NCI-H446 (cell line): ENCODE data around the gene UFC1.

Experiments used
- DNase-seq, 2 experiments: peaks; one replicate each; lab custom pipeline; 2025; lab: John Stamatoyannopoulos, UW

Gene UFC1

DNA sequence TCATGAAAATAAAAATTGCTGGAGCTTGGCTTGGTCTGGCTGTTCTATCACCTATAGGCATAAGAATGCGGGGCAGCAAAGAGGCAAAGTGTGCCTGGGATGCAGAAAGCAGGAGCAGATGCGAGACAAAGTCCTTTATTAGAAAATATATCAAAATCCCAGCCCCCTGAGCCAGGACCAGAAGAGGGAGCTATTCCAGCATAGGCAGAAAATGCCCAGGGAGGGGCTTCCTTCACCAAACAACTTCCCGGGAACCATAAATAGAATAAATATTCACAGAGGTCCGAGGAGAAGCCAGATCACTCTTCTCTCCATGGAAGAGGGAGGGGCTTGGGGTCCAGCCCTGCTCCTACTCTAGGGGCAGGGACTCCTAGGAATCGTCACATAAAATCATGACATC lies 17.4 kb downstream of the UFC1 start:
- no peak for DNase-seq

DNA sequence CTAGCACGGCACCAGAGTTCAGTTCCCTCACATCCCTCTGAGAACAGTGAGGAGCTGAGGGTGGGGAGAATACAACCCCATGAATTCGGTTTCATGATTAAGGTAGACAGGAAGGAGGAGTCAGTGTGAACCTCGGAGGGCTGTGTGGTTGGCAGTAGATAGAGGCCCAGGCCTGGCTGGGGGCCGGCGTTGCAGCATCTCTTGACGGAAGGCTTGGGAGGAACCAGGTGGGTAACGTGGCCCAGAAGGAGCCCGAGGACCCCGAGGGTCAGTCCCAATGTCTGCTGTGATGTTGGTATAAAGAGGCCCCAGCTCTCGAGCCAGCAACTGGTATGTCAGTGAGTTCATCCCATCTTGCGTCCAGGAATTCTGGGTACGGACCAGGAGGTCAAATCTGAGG lies 17.9 kb downstream of the UFC1 start:
- no peak for DNase-seq

DNA sequence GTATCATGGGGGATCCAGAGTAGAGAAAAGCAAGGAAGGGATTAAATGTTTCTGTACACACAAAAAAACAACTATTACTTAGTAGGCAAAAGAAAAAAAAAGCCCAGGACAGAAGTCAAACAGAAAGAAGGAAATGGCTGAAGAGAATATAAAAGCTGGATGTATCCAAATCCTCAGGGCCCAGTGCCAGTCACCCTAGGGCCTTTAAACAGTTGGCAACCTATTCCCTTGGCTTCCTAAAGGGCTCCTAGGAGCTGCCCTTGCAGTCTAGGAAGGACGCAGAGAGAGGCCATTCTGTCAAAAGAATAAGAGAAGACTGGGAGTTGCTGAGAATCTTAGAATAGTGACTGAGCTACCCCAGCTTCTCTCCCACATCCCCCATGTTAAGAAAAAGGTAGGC lies 18.6 kb downstream of the UFC1 start:
- DNase-seq, result no peak

DNA sequence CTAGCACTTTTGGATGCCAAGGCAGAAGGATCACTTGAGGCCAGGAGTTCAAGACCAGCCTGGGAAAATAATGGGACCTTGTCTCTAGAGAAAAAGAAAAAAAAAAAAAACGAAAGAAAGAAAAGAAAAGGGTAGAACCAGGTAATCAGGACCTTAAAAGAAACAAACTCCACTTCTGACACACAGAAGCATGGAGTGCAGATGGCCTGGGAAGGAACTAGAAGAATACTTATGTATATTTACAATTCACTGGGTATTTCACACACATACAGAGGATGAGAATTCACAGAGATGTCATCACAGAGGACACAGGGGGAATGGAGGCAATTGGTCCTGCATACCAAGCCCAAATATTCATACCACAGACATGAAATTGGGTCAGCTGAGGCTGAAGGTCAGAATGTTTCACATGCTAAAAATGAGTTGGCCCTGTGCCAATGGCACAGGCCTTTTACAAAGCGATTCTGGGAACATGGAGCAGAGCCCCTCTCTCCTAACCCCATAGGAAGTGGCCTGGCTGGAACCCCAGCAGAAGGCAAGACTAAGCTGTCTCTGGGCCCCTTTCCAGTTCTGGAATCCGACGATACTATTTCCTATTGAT lies 19.1 kb downstream of the UFC1 start:
- no peak for DNase-seq

DNA sequence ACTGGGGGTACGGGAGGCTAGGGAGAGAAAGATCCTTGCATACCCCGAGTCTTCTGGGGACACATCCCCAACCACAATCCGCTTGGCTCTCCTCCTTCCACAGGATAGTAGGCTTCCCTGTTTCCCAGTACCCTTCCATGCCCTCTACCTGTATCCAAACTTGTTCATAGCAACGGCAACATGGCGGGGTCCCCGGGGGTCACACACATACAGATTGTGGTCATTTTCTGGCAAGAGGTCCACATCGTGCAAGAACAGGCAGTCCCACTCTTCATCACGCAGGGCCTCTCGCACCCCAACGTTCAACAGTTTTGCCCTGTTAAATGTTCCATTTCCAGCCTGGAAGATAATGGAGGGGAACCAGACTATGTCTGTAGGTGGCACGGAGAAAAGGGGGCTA lies 19.9 kb downstream of the UFC1 start:
- DNase-seq, result no peak

DNA sequence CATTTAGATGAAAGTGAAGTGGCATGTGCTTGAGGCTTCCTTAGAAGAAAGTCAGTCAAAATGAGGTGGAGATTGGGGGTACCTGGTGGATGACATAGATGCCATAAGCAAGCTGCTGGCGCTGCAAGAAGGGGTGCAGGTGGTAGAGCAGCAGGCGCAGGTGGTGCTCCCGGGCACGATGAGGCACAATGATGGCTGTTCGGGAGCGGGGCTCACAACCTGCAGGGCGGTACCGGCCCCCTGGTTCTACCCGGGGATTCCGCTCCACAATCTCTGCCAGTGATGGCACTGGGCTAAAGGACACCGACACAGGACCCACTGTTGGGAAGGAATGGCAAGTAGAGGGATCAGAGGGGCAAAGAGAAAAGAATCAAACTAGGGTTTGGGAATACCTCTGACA lies 21.1 kb downstream of the UFC1 start:
- DNase-seq, result no peak

DNA sequence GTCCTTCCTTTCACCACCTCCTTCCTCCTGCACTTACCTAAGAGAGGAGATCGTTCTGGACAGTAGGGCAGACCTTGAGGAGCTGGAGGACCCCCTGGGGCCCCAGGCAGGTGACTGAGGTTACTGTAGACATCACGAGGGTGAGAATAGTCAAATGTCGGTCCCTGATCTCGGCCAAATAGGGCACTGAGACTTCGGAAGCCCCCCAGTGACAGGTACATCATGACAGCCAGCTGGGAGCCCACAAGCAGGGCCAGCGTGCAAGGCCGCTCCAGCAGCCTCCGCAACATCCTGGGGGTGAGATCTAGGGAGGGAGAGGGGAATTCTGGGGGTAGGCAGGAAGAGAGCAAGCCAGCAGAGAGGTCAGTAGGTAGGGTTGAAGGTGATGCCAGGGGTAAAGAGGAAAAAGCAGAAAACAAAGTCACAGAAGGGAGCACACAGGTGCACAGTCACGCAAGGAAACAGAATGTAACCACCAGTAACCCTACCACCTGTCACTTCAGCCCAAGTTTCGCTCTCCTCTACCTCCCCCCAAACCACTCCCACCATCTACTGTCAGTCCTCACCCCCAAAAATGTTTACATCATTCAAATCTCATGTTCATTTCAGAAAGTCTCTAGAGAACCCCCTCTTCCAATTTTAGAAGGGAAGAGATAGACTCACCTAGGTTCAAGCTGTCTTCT lies 22.1 kb downstream of the UFC1 start:
- no peak for DNase-seq

DNA sequence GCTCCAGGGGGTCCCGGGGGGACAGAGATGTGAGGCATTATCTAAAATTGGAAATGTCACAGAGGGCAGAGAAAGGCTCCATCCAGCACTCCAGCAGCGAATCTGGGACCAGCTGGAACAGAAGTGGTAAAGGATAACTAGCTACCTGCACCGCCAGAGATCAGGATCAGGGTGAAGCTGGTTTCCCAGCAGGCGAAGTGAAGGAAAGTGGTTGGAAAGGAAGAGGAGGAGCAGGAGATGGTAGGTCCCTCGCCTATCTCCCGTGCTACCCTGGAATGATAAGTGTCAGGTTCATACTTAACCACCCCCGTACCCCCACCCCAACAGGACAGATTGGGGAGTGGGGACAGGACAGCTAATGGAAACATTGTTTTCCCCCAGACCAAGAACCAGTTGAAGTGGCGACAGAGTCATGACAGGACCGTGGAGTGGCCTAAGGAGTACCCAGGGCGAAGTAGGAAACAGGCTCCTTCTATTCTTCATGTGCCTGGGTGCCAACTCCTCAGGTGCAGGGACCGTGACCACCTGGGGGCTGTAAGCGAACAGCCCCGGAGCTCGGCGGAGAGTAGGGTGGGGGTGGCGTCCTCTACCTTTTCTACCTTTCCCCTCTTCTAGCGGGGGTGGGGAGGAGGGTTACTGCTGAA lies 22.8 kb downstream of the UFC1 start:
- no peak for DNase-seq

DNA sequence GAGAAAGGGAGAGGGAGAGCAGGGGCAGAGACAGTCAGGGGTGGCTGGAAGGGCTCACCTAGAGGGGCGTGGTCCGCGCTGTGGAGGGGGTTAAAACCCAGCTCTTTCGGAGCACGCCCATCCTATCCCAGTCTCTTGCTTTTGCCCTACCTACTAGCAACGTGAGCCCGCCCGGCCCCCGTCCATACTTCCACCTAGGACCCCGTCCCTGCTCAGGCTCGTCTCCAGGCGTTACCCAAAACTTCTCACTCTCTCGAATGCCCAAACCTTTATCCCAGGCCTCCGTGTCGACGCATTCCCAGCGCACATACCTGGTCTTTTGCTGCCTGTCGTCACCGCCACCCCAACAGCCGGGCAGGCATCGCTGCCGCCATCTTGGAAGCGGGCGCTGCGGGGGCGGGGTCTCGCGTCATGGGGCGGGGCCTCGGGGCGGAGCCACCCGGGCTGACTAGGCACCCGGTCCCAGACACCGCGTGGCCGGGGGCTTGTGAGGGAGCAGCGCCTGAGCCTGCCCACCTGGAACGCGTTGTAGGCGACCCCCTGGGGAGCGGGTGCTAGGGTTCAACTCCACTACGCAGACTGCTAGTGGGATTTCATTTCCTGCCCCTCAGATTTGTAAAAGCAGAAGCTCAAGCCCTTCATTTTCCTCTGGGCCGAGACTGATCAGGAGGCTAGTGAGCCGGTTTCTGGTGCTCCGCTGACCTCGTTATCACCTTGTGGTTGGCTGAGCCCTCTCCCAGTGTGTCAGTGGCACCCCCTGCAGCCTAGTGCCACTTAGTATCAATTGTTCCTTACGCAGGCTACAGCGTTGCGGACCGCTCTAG lies 23.5 kb downstream of the UFC1 start, which contains the start of gene B4GALT3:
Gene B4GALT3 (minus strand): TSS at position 396 of the 824 bp plus-strand sequence. CDS start 1,447 bp downstream, outside the sequence.
- peak; percentile 44 to 86 for DNase-seq

DNA sequence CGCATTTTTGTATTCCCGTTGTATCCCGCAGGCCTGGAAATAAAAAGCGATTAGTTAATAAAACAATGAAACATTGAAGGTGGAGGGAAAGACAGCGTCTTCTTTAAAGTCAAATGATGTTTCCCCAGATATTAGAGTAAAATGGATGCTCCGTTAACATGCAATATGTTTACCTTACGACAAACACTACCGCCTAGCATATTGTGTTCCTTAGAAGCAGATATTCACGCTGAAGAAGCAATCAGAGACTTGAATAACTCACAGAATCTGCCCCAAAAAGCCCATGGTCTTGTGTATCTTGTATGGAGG lies 24.1 kb downstream of the UFC1 start:
- DNase-seq, result no peak

DNA sequence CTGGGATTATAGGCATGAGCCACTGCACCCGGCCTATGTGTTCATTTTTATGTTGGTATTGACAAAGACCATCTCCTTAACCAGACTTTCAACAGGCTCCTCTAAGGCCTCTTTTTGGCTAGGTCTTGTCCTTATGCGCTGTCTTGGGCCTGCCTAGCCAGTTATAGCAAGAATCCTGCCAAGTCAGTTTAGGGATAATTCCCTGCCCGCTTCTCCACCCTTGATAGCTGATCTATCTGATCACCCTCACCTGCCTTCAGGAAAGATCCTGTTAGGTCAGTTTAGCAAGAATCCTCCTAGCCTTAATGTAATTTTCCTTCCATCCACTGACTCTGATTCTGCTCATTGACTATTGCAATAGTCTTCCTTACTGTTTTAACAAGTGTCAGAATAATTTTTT lies 25.9 kb downstream of the UFC1 start:
- DNase-seq, result no peak

DNA sequence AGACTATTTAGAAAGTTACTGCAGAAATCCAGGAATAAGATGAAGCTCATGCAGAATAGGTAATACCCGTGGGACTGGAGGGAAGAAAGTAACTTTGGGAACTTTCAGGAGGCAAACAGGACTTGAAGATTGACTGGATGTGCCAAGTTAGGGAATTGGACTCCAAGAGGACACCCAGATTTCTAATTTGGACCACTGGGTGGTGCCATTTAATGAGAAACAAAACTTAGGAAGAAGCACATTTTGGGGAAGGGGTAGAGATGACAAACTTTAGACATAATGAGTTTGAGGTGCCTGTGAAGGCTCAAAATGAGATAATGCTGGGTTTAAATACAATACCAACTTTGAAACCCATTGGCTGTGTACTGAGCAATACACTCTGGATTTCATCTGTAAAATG lies 26.9 kb downstream of the UFC1 start:
- DNase-seq, result peak; percentile 15 to 56

DNA sequence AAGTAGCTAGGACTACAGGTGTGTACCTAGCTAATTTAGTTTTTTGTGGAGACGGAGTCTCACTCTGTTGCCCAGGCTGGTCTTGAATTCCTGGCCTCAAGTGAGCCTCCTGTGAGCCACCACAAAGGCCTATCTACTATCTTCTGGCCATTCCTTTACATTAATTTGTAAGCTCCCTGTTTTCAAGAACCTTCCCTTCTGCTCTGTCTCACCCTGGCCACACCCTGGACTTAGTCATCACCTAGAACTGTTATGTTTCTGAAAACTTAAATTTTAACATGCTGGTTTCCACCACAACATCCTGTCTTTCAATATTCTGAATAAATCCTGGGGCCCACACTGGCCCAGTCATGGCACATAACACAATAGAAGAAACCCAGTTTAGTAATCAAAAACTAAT lies 28.4 kb downstream of the UFC1 start:
- no peak for DNase-seq

DNA sequence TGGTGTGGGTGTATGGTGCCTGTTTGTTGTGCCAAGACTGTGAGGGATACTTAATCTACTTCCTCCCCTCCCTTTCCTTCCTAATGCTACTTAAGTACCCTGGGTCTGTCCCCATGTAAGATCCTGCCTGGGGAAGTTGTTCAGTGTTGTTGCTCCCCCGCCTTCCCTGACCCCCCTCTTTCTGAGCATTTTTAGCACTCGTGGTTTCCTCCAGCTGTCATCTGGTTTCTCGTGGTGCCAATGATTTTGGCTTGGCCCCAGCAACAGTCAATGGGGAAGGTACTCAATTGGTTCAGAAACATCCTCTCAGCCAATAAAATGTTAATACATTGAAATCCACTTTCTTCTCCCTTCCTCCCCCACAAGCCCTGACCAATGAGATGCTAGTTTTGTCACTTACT lies 31.5 kb downstream of the UFC1 start:
- peak; percentile 91 to 96 for DNase-seq

DNA sequence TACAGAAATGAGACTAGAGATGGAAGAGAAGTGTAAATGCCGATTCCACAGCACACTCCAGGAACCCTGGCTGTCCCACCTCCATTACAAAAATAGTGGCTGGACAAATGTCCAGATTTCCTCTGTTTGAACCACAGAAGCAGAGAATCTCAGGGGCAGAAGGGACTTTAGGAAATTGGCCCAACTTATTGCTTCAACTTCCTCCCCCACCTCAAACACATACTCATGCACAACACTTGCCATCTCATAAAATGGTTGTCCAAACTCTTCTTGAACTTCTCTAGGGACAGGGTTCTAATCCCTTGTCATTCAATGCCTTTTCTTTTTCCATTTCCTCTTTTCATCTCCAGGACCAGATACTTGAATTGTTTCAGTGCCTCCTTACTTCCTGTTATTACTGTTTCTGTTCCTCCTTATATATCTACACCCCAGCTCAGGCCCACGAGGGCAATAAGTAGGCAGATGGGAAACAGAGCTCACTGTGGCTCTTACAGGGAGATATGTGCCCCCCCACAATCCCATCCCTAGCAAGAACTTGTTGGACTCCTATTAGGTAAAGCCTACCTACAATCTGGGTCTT lies 32.0 kb downstream of the UFC1 start:
- no peak for DNase-seq

DNA sequence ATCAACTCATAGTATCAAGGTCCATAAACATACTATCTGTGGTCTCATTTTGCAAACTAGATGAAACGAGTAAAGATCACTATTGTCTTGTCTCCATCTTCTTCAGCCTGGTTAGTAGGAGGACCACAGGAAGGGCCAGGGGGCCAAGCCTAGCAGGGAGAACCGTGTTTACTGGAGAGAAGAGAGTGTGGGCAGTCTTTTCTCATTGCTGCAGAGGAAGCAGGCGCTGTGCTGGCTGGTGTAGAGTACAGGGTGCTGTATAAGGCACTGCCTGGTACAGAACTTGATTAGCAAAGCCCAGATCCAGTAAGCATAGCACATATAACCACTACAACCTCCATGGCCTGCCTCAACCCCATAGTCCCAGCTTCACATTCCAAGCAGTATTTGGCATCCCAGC lies 33.5 kb downstream of the UFC1 start:
- no peak for DNase-seq

DNA sequence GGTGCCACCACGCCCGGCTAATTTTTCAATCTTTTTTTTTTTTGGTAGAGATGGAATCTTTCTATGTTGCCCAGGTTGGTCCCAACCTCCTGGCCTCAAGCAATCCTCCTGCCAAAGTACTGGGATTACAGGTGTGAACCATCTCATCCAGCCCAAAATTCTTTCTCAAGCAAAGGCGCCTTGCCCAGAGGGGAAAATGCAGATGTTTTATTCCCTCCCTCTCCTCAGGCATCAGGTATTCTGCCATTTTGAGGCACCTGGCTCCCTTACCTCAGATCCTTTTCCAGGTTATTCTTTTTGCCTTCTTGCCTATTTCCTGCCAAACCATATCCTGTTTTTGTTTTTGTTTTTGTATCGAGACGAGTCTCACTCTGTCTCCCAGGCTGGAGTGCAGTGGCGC lies 34.6 kb downstream of the UFC1 start:
- no peak for DNase-seq

DNA sequence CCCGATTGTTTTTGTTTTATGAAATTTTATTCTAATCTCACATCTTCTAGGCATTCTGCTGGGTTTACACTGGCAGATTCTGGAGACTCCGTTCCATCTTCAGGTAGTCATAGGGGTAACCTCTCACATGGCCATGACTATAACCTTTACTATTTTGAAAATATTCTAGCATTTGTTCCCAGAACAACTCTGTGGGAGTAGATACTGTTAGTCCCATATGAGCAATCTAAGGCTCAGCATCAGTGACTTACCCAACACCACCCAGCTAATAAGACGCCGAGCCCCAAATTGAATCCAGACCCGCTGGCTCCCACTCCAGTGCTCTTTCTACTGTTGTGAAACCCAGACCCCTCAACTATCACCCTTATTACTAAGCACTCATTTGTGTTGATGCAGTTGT lies 35.3 kb downstream of the UFC1 start:
- no peak for DNase-seq

DNA sequence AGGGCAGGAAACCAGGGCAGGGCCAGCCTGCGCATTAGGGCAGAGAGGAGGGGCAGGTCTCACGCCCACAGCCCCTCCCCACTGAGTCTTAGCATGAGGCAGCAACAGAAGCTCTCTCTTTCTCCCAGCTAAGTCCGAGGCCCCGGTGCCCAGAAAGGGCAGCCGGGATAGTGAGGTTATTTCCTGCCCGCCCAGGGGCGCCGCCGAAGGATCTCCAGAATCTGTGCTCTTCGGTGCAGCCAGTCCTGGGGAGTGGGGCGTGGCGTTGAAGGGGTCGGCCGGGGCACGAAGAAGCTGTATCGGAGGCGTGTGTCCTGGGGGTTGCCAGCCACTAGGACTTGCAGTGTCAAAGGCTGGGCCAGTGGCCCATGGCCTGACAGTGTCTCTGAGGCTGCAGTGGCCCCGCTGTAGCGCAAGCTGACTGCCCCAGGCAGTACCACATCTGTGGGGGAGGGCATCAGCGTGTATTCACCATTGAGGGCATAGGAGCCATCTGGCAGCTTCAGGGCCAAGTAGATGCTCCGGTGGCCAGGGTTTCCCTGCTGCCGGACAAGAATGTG lies 37.3 kb downstream of the UFC1 start:
- DNase-seq, result no peak

DNA sequence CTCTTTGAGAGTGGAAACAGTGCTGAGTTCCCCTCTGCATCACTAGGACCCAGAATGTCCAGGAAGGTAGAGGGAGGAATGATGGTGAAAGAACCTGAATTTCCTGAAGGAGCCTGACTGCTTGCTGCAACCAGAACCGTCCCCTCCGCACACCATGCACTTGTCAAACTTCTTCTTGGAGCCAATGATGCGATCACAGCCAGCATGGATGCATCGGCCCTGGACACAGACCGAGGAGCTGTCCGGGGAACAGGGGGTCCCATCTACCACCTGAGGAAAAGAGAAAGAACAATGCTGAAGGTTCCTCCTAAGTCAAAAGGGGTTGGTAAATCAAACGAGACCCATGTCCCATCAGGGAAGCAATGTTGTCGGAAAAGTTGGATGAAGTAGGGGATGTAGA lies 38.2 kb downstream of the UFC1 start:
- DNase-seq, result no peak

DNA sequence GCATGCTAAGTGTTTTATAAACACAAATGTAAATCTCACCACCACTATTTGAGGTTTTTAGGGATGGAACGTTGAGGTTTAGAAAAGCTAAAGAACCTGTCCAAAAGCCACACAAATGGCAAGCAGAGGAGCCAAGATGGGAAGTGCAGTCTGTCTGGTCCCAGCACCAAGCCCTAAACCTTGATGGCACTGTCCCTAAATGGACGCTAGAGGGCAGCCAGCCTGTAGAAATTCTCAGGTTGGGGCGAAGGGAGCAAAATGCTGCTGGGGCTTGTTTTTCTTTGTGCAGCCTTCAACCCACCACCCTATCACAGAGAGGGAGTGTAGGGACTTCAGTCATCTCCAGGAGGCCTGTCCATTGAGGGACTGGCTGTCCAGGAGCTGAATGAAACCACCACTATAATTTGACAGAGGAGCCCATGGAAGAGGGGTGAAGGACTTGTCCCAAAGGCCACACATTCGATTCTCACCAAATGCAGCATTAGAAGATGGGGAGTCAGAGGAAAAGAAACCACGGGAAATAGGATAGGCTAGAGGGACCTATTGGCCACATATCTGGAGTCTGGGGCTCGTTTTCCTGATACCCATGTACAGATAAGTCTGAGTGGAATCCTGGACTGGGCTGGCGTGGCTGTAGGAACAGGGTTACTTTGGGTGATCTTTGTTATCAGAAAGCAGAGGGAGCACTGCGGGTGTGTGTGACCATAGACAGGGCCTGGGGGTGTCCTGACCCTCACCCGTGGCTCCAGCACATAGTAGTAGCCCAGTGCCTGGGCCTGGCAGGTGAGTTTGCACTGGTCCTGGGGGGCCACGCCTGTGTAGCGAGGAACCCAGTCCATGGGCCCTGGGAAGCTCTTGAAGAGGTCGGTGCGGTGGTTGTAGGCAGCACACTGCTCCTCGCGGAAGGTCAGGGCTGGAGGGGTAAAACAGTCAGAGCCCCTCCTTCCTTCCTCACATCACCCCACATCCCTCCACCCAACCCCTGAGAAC lies 39.0 kb downstream of the UFC1 start:
- DNase-seq, result peak; percentile 64 to 80
